Umbilical cord (tissue), 2 donors: ENCODE results near the gene BCAS3. TPM values are rescaled to one million over a fixed set of nuclear protein-coding genes. Genes with fewer than 3 reads are reported as not detected.

Experiments
- DNase-seq: peaks from one replicate; pipeline ENCODE4 v3.0.0-alpha.2; 2015; ENCODE audit warnings: low spot score
- total RNA-seq: library from RNA; depleted of rRNA; stranded (reverse); fragments of >200 nt; gene quantifications from one replicate; pipeline ENCODE4 v1.2.3, GENCODE V29; 2014; ENCODE audit warnings: low replicate concordance; ENCODE audit not compliant: insufficient read depth

BCAS3 gene
- total RNA-seq, 1 donor from 2014 or later = 25.0 TPM

- no peak for DNase-seq
Observed at GRCh38 chr17:61379457-61380216, 702.0 kb downstream of the BCAS3 start.

- peak; percentile 57 for DNase-seq
Observed at GRCh38 chr17:61380217-61380835, 702.7 kb downstream of the BCAS3 start.

- DNase-seq = no peak
Observed at GRCh38 chr17:61380836-61381525, 703.3 kb downstream of the BCAS3 start.

- no peak for DNase-seq
Observed at GRCh38 chr17:61381537-61381936, 703.9 kb downstream of the BCAS3 start.

GRCh38 chr17:61382796-61383688 lies 705.4 kb downstream of the BCAS3 start:
- no peak for DNase-seq

GRCh38 chr17:61383689-61384201 lies 706.1 kb downstream of the BCAS3 start:
- peak; percentile 56 for DNase-seq

- no peak for DNase-seq
Observed at GRCh38 chr17:61384354-61384691, 706.7 kb downstream of the BCAS3 start.

GRCh38 chr17:61384692-61385576 lies 707.3 kb downstream of the BCAS3 start:
- no peak for DNase-seq

GRCh38 chr17:61385577-61386236 lies 708.1 kb downstream of the BCAS3 start:
- no peak for DNase-seq

GRCh38 chr17:61386251-61386650 lies 708.6 kb downstream of the BCAS3 start:
- DNase-seq = no peak

- DNase-seq = no peak
Observed at GRCh38 chr17:61387011-61387410, 709.4 kb downstream of the BCAS3 start.

GRCh38 chr17:61387511-61388305 lies 710.1 kb downstream of the BCAS3 start:
- no peak for DNase-seq

GRCh38 chr17:61388561-61389356 lies 711.1 kb downstream of the BCAS3 start:
- no peak for DNase-seq

GRCh38 chr17:61389670-61390478 lies 712.2 kb downstream of the BCAS3 start:
- DNase-seq = peak; percentile 47

- no peak for DNase-seq
Observed at GRCh38 chr17:61390479-61390791, 712.8 kb downstream of the BCAS3 start.

GRCh38 chr17:61391595-61392291 lies 714.1 kb downstream of the BCAS3 start:
- no peak for DNase-seq

- DNase-seq = no peak
Observed at GRCh38 chr17:61392679-61393078, 715.0 kb downstream of the BCAS3 start.
